CD4-positive, CD25-positive, alpha-beta regulatory T cell (primary cell): ENCODE data around the gene EMX2. TPM values are rescaled to one million over a fixed set of nuclear protein-coding genes. Genes with fewer than 3 reads are reported as not detected.

ENCODE experiments used
- ATAC-seq, 2 donors: fragments of 150-1000 bp; cut with Tn5 transposase; one replicate each; pipeline ENCODE4 v1.10.0; 2021; ENCODE audit warnings: low read depth in 2 of 2, moderate number of reproducible peaks in 2 of 2, moderate library complexity in 1 of 2
- DNase-seq, 3 donors: peaks; one replicate each; pipeline versions ENCODE4 v3.0.0 to v3.0.0-alpha.2; 2012 to 2022; ENCODE audit warnings: mixed read lengths in 1 of 3
- H3K27ac ChIP-seq: one replicate; pipeline ENCODE4 v1.7.0; 2013; ENCODE audit warnings: mild to moderate bottlenecking, low read length; ENCODE audit not compliant: insufficient read depth, poor library complexity, severe bottlenecking
- H3K27me3 ChIP-seq: one replicate; pipeline ENCODE4 v1.7.0; 2013; ENCODE audit warnings: low read length; ENCODE audit not compliant: control insufficient read depth, insufficient read depth
- H3K36me3 ChIP-seq: one replicate; pipeline ENCODE4 v1.7.0; 2013; ENCODE audit warnings: mild to moderate bottlenecking, low read length, moderate library complexity; ENCODE audit not compliant: control insufficient read depth, insufficient read depth
- H3K4me1 ChIP-seq: 2 replicates; pipeline ENCODE4 v1.7.0; 2013; ENCODE audit warnings: mild to moderate bottlenecking, low read length; ENCODE audit not compliant: insufficient read depth, control insufficient read depth, poor library complexity, severe bottlenecking
- H3K4me3 ChIP-seq: one replicate; pipeline ENCODE4 v1.7.0; 2013; ENCODE audit warnings: low read depth, mild to moderate bottlenecking, low read length, moderate library complexity
- H3K9me3 ChIP-seq, 2 experiments: 1 replicate in 1 of 2; 2 replicates in 1 of 2; pipeline ENCODE4 v1.7.0; 2013; ENCODE audit warnings: low read length in 2 of 2, mild to moderate bottlenecking in 1 of 2, moderate library complexity in 1 of 2; ENCODE audit not compliant: control insufficient read depth in 2 of 2
- H3K27ac Mint-ChIP-seq, 3 donors: one replicate each; pipeline ENCODE4 v1.8.0; 2020 to 2022; ENCODE audit warnings: mild to moderate bottlenecking in 3 of 3, mixed read lengths in 3 of 3, moderate library complexity in 2 of 3
- H3K27me3 Mint-ChIP-seq: one replicate; pipeline ENCODE4 v1.8.0; 2022; ENCODE audit warnings: mild to moderate bottlenecking, mixed read lengths
- H3K36me3 Mint-ChIP-seq: one replicate; pipeline ENCODE4 v1.8.0; 2020; ENCODE audit warnings: mixed read lengths
- H3K4me1 Mint-ChIP-seq, 4 donors: one replicate each; pipeline ENCODE4 v1.8.0; 2020 to 2022; ENCODE audit warnings: mixed read lengths in 4 of 4, mild to moderate bottlenecking in 1 of 4
- H3K4me3 Mint-ChIP-seq, 4 donors: one replicate each; pipeline ENCODE4 v1.8.0; 2020 to 2022; ENCODE audit warnings: mild to moderate bottlenecking in 4 of 4, mixed read lengths in 4 of 4, moderate library complexity in 3 of 4
- H3K9me3 Mint-ChIP-seq, 7 donors: one replicate each; pipeline ENCODE4 v1.8.0; 2020 to 2022; ENCODE audit warnings: mixed read lengths in 7 of 7, mild to moderate bottlenecking in 3 of 7, moderate library complexity in 2 of 7
- polyA plus RNA-seq, 4 donors: library from polyadenylated mRNA; unstranded; fragments of 300-500 nt; fragmentation: Illumina TruSeq; gene quantifications; one replicate each; pipeline ENCODE4 v1.2.3, GENCODE V29; 2021
- total RNA-seq: library from RNA; stranded (reverse); gene quantifications from one replicate; pipeline ENCODE4 v1.2.3, GENCODE V29; 2022

The EMX2 gene
- total and polyA plus RNA-seq, 5 donors from 2014 or later = not detected

DNA sequence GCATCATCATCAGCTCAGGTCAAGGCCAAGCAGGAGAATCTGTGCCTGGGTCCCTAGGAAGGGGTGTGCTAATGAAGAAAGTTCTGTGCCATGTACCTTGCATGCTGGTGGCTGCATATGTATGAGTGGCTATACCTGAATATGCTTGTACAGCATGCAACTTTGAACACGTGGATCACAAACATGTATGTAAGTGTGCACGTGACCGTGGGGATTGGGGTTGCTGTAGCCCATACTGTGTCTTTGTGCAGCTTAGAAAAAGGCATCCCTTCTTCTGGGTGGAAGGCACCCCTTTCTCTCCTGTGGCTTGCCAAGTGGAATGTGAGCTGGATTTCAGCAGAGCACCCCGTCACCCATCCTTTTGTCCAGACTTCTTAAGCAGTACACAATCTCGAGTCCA, 13.8 kb downstream of the EMX2 start:
- no peaks in the 10 kb centered on the region for H3K9me3 ChIP-seq
- no peaks in the 10 kb centered on the region for H3K36me3 ChIP-seq
- H3K27me3 ChIP-seq = peaks cover 11% of the 10 kb centered on the region
- H3K9me3 Mint-ChIP-seq = peaks cover 0 to 2% (median 0%) of the 10 kb centered on the region in 7 donors
- DNase-seq (no peak), ATAC-seq (no peak)
- no peak overlapping the region for H3K4me3 Mint-ChIP-seq
- no peak overlapping the region for H3K27ac ChIP-seq
- H3K27me3 Mint-ChIP-seq = peaks cover 56% of the 10 kb centered on the region
- H3K4me1 Mint-ChIP-seq = peaks cover 0 to 10% (median 3%) of the 10 kb centered on the region in 4 donors
- H3K4me1 ChIP-seq = no peaks in the 10 kb centered on the region
- H3K27ac Mint-ChIP-seq = no peak overlapping the region
- no peak overlapping the region for H3K4me3 ChIP-seq
- H3K36me3 Mint-ChIP-seq = peaks cover 4% of the 10 kb centered on the region

DNA sequence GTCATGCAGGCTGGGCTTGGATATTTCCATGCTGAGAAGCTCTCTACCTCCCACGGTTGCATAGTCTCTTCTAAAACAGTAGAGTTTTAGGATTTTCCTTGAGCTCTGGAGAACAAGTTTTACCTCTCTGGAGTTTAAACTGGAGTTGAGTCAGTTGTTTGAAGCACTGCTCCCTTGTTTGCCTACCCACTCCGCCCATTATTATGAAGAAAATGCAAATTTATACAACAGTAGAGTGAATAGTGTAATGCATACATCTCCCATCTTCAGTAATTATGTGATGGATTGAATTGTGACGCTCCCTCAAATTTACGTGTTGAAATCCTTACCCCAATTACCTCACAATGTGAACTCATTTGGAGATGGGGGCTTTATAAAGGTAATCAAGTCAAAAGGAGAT, 17.2 kb downstream of the EMX2 start:
- Histone ChIP-seq H3K4me3 (no peak overlapping the region), H3K9me3 (no peaks in the 10 kb centered on the region), H3K27me3 (peaks cover 4% of the 10 kb centered on the region), H3K4me1 (no peaks in the 10 kb centered on the region), H3K36me3 (no peaks in the 10 kb centered on the region), H3K27ac (no peak overlapping the region)
- peaks cover 0 to under 1% (median 0%) of the 10 kb centered on the region in 4 donors for H3K4me1 Mint-ChIP-seq
- no peak for ATAC-seq
- H3K9me3 Mint-ChIP-seq = no peaks in the 10 kb centered on the region
- DNase-seq = no peak
- no peaks in the 10 kb centered on the region for H3K36me3 Mint-ChIP-seq
- peaks cover 23% of the 10 kb centered on the region for H3K27me3 Mint-ChIP-seq
- H3K27ac Mint-ChIP-seq = no peak overlapping the region
- H3K4me3 Mint-ChIP-seq = no peak overlapping the region

DNA sequence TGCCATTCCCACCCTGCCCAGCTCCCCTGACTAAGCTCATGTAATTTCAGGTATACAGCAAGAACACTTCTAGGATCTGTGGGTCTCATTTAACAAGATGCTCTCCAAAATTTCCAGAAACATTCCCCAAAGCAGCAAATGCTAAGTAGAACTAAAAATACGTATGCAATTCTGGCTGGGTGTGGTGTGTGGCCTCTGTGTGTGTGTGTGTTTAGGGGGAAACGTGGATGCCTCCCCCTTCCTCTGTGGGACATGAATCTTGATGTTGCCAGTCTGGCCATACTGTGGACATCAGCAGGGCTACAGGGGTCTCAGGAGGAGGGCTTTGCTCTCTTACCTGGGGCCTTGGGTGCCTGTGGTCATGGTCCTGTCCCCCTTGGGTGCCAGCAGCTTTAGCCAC, 18.4 kb downstream of the EMX2 start:
- no peaks in the 10 kb centered on the region for H3K36me3 Mint-ChIP-seq
- H3K9me3 ChIP-seq = no peaks in the 10 kb centered on the region
- H3K4me1 ChIP-seq = no peaks in the 10 kb centered on the region
- H3K27ac ChIP-seq = no peak overlapping the region
- no peaks in the 10 kb centered on the region for H3K9me3 Mint-ChIP-seq
- H3K4me1 Mint-ChIP-seq = no peaks in the 10 kb centered on the region
- no peaks in the 10 kb centered on the region for H3K27me3 ChIP-seq
- no peak overlapping the region for H3K4me3 ChIP-seq
- H3K27me3 Mint-ChIP-seq = peaks cover 11% of the 10 kb centered on the region
- no peak overlapping the region for H3K4me3 Mint-ChIP-seq
- no peaks in the 10 kb centered on the region for H3K36me3 ChIP-seq
- DNase-seq (no peak), ATAC-seq (no peak)
- no peak overlapping the region for H3K27ac Mint-ChIP-seq

DNA sequence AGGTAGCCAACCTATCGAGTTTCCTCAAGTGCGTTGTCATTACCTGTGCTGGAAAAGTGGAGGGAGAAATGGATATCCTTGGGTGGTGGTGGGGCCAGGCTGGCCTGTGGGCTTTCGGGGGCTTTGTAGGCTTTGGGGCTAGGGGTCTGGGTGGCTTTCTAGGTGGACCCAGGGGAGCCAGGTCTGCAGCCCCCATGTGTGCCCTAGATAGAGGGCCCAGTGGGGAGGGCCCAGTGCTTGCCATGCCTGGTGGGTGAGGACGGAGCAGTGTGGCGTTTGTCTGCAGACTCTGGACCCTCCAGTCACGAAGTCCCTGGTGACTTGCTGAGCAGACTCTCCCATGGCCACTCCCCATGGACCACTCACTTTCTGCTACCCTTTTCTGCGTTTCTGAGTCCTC, 19.7 kb downstream of the EMX2 start:
- H3K4me3 Mint-ChIP-seq = no peak overlapping the region
- no peak for DNase-seq
- no peak for ATAC-seq

DNA sequence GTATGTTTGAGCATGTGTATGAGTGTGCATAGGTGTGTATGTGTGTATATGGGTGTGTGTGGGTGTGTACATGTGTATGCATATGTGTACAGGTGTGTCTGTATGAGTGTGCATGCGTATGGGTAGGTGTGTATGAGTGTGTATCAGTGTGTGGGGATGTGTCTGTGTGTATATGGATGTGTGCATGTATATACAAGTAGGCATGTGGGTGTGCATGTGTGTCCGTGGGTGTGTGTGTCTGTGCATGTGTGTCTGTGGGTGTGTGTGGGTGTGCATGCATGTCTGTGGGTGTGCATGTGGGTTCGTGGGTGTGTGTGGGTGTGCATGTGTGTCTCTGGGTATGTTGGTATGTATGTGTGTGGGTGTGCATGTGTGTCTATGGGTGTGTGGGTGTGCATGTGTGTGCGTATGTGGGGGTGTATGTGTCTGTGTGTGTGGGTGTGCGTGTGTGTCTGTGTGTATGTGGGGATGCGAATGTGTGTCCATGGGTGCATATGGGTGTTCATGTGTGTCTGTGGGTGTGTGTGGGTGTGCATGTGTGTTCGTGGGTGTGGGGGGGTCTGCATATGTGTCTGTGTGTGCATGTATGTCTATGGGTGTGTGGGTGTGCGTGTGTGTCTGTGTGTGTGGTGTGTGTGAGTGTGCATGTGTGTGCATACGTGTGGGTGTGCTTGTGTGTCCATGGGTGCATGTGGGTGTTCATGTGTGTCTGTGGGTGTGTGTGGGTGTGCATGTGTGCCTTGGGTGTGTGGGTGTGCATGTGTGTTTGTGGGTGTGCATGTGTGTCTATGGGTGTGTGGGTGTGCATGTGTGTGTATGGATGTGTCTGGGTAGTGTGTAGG, 20.6 kb downstream of the EMX2 start:
- Mint-ChIP-seq H3K27ac (no peak overlapping the region), H3K36me3 (no peaks in the 10 kb centered on the region), H3K9me3 (no peaks in the 10 kb centered on the region), H3K4me1 (no peaks in the 10 kb centered on the region), H3K4me3 (no peak overlapping the region), H3K27me3 (peaks cover 5% of the 10 kb centered on the region)
- Histone ChIP-seq H3K4me1 (no peaks in the 10 kb centered on the region), H3K27ac (no peak overlapping the region), H3K27me3 (no peaks in the 10 kb centered on the region), H3K9me3 (no peaks in the 10 kb centered on the region), H3K4me3 (no peak overlapping the region), H3K36me3 (no peaks in the 10 kb centered on the region)
- no peak for ATAC-seq
- no peak for DNase-seq

More for the DNA sequence above, 19.7 kb downstream of the EMX2 start:
- H3K4me3 ChIP-seq = no peak overlapping the region
- Mint-ChIP-seq H3K36me3 (no peaks in the 10 kb centered on the region), H3K27me3 (peaks cover 10% of the 10 kb centered on the region), H3K4me1 (no peaks in the 10 kb centered on the region), H3K27ac (no peak overlapping the region), H3K9me3 (no peaks in the 10 kb centered on the region)
- H3K4me1 ChIP-seq = no peaks in the 10 kb centered on the region
- H3K27me3 ChIP-seq = no peaks in the 10 kb centered on the region
- H3K27ac ChIP-seq = no peak overlapping the region
- no peaks in the 10 kb centered on the region for H3K9me3 ChIP-seq
- H3K36me3 ChIP-seq = no peaks in the 10 kb centered on the region

DNA sequence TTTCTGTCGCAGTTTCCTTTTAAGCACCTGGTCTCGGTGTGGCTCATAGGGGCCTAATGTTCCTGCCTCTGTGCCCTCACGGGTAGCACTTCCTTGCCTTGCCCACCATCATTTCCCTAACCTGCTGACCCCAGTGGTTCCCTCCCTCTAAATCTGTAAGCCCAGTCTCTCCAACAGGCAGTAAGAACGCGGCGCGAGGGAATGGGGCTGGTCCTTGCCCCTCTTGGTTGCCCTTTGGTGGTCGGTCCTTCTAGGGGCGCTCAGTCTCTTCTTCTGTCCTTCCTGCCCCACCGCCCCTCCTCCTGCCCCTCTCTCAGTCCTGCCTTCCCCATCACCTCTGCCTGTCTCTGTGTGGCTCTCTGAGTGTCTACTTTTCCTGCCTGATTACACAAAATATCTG, 21.2 kb downstream of the EMX2 start:
- no peaks in the 10 kb centered on the region for H3K36me3 ChIP-seq
- no peaks in the 10 kb centered on the region for H3K9me3 Mint-ChIP-seq
- ATAC-seq (no peak), DNase-seq (no peak)
- no peak overlapping the region for H3K4me3 ChIP-seq
- no peaks in the 10 kb centered on the region for H3K9me3 ChIP-seq
- H3K27ac ChIP-seq = no peak overlapping the region
- H3K4me3 Mint-ChIP-seq = no peak overlapping the region
- no peaks in the 10 kb centered on the region for H3K36me3 Mint-ChIP-seq
- no peaks in the 10 kb centered on the region for H3K4me1 ChIP-seq
- H3K4me1 Mint-ChIP-seq = no peaks in the 10 kb centered on the region
- H3K27ac Mint-ChIP-seq = no peak overlapping the region
- no peaks in the 10 kb centered on the region for H3K27me3 ChIP-seq
- H3K27me3 Mint-ChIP-seq = no peaks in the 10 kb centered on the region

DNA sequence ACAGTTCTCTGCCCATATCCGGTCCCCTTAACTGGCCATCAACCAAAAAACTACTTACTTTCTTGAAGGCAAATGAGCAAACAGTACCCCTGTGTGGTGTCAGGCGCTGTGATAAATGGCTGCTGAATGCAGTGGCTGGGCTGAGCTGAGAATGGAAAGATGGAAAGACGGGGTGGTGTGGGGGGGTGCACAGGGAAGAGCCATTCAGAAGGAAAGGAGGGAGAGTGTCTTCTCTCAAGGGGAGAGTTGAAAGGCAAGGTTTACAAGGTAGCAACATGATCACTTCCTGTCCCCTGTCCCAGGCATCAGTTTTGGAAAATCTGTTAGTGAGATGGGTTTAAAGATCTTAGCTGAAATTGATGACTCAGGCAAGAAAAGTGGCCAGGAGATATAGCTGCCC, 22.5 kb downstream of the EMX2 start:
- Histone ChIP-seq H3K4me1 (no peaks in the 10 kb centered on the region), H3K36me3 (no peaks in the 10 kb centered on the region), H3K4me3 (no peak overlapping the region), H3K9me3 (no peaks in the 10 kb centered on the region), H3K27me3 (no peaks in the 10 kb centered on the region), H3K27ac (no peak overlapping the region)
- H3K9me3 Mint-ChIP-seq = no peaks in the 10 kb centered on the region
- no peaks in the 10 kb centered on the region for H3K4me1 Mint-ChIP-seq
- H3K27ac Mint-ChIP-seq = no peak overlapping the region
- H3K4me3 Mint-ChIP-seq = no peak overlapping the region
- H3K36me3 Mint-ChIP-seq = no peaks in the 10 kb centered on the region
- DNase-seq (no peak), ATAC-seq (no peak)
- no peaks in the 10 kb centered on the region for H3K27me3 Mint-ChIP-seq

DNA sequence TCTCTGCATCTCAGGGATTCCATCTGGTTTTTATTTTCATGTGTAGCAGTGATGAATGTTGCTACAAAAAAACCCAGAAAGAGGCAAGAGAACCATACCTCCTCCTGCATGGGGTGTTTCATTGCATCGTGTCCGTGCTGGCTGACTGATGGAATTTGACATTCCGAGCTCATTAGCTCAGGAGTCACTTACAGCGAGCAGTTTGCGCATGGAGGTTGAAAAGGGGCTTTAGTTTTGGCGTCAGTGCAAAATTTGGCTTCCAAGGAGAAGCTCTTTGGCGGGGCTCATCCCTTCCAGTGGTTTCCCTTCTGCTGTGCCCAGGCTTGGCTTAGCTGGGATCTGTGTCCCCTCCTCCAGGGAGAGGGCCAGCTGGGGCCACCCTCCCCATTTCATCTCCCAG, 25.8 kb downstream of the EMX2 start:
- Histone ChIP-seq H3K36me3 (no peaks in the 10 kb centered on the region), H3K27me3 (no peaks in the 10 kb centered on the region), H3K9me3 (no peaks in the 10 kb centered on the region), H3K4me1 (no peaks in the 10 kb centered on the region), H3K4me3 (no peak overlapping the region), H3K27ac (no peak overlapping the region)
- no peak for ATAC-seq
- Mint-ChIP-seq H3K9me3 (no peaks in the 10 kb centered on the region), H3K27ac (no peak overlapping the region), H3K4me1 (no peaks in the 10 kb centered on the region), H3K4me3 (no peak overlapping the region), H3K36me3 (no peaks in the 10 kb centered on the region), H3K27me3 (peaks cover 9% of the 10 kb centered on the region)
- no peak for DNase-seq
